Measurements from ENCODE around the gene PPP2R2D.

- TF ChIP-seq CTCF (IDR thresholded peaks at IDR 0.05) (no peak), POLR2A (IDR thresholded peaks at IDR 0.05) (no peak)
These were observed 103.2 kb downstream of the PPP2R2D start for GRCh38 chr10:132004052-132004451.

Measured in lower leg skin (tissue), 3 donors.